Measurements from ENCODE around the gene CCNK. TPM values are rescaled to one million over a fixed set of nuclear protein-coding genes. Genes with fewer than 3 reads are reported as not detected.

CCNK gene
- total RNA-seq, 1 donor = 38.4 TPM

- peak; percentile 10 for DNase-seq (ENCODE audit: low read depth)
- H3K4me3 ChIP-seq (ENCODE audit: low read depth, low read length) = peak overlapping the region; percentile 78
- TF ChIP-seq, protein P1, sequence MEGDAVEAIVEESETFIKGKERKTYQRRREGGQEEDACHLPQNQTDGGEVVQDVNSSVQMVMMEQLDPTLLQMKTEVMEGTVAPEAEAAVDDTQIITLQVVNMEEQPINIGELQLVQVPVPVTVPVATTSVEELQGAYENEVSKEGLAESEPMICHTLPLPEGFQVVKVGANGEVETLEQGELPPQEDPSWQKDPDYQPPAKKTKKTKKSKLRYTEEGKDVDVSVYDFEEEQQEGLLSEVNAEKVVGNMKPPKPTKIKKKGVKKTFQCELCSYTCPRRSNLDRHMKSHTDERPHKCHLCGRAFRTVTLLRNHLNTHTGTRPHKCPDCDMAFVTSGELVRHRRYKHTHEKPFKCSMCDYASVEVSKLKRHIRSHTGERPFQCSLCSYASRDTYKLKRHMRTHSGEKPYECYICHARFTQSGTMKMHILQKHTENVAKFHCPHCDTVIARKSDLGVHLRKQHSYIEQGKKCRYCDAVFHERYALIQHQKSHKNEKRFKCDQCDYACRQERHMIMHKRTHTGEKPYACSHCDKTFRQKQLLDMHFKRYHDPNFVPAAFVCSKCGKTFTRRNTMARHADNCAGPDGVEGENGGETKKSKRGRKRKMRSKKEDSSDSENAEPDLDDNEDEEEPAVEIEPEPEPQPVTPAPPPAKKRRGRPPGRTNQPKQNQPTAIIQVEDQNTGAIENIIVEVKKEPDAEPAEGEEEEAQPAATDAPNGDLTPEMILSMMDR (IDR thresholded peaks at IDR 0.05; ENCODE audit: insufficient read depth, low read depth, low read length) = peak; percentile 27
Observed at GRCh38 chr14:99479160-99479905, 1.9 kb upstream of the CCNK start.

DNA sequence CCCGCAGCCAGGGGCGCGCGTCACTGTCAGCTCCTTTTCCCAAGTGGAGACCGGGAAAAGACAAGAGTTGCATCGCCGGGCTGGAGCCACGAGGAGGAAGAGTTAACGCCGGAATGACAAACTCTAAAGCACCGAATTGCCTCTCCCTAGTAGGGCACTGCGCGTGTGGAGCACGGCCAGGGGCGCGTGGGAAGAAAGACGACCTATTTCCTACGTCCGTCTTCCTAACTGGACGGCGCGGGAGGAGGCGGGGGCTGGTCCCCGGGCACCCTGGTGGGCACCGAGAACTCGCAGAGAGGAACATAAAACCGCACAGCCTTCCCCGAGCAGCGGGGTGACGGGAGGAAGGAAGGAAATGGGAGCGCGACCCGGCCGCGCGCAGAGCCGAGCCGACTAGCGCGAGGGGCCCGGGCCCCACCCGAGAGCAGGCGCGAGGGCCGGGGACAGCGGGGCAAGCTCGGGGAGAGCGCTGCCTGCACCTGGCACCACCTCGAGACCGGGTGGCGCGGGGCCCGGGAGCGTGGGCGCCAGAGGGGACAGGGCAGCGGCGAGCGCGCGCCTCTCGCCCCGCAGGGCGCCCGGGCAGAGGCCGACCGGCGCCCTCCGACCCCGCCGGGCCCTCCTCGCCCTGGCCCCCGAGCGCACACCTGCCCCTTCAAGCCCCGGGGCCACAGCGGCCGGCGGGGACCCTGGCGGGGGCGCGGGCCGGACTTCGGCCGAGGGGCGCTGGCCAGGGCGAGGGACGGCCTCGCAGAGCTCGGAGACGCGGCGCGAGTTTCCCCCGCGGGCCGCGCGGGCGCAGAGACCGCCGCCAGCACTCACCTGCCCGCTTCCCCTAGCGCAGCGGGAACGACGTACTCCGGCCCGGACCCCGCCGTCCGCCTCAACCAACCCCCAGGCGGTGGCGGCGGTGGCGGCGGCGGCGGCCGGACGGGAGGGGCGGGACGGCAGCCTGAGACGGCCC lies 1.0 kb upstream of the CCNK start, which contains the start of gene SETD3:
Gene SETD3 (minus strand): TSS at position 954 of the 964 bp plus-strand sequence. CDS start 15,054 bp downstream, outside the sequence.
- TF ChIP-seq, protein P1 (IDR thresholded peaks at IDR 0.05; ENCODE audit: insufficient read depth, low read depth, low read length) = no peak
- peak within 1 kb of the TSS; percentile 99 for H3K4me3 ChIP-seq (ENCODE audit: low read depth, low read length)
- peak; percentile 76 for DNase-seq (ENCODE audit: low read depth)

DNA sequence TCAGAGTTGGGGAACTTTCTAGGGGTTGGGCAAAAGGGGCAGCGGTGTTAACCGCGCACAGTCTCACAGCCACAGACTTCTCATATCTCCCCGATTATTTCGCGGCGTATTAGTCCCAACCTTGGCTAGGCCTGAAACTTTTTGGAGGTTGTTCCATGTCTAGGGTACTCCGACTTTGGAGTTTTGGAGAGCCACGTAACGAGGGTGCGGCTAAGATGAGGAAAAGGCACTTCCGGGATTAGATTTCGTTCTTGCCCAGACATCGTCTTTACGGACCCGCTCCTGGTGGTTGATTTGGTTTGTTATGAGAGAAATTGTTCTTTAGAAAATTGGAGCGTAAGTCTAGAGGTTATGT lies 513 bp downstream of the CCNK start:
- TF ChIP-seq, protein P1 (IDR thresholded peaks at IDR 0.05; ENCODE audit: insufficient read depth, low read depth, low read length) = peak; percentile 4
- peak overlapping the region; percentile 99 for H3K4me3 ChIP-seq (ENCODE audit: low read depth, low read length)
- DNase-seq (ENCODE audit: low read depth) = peak; percentile 64

- DNase-seq (ENCODE audit: low read depth) = no peak
- H3K4me3 ChIP-seq (ENCODE audit: low read depth, low read length) = no peak overlapping the region
- TF ChIP-seq, protein P1 (IDR thresholded peaks at IDR 0.05; ENCODE audit: insufficient read depth, low read depth, low read length) = no peak
Observed at GRCh38 chr14:99484106-99484505, 2.9 kb downstream of the CCNK start.

GRCh38 chr14:99497341-99497740 lies 16.1 kb downstream of the CCNK start:
- DNase-seq (ENCODE audit: low read depth) = no peak
- no peak overlapping the region for H3K4me3 ChIP-seq (ENCODE audit: low read depth, low read length)
- TF ChIP-seq, protein P1 (IDR thresholded peaks at IDR 0.05; ENCODE audit: insufficient read depth, low read depth, low read length) = no peak

- H3K4me3 ChIP-seq (ENCODE audit: low read depth, low read length) = no peak overlapping the region
- DNase-seq (ENCODE audit: low read depth) = no peak
- TF ChIP-seq, protein P1 (IDR thresholded peaks at IDR 0.05; ENCODE audit: insufficient read depth, low read depth, low read length) = no peak
Observed at GRCh38 chr14:99497894-99498293, 16.7 kb downstream of the CCNK start.
